ENCODE results near the gene IRX5.

IRX5 gene

DNA sequence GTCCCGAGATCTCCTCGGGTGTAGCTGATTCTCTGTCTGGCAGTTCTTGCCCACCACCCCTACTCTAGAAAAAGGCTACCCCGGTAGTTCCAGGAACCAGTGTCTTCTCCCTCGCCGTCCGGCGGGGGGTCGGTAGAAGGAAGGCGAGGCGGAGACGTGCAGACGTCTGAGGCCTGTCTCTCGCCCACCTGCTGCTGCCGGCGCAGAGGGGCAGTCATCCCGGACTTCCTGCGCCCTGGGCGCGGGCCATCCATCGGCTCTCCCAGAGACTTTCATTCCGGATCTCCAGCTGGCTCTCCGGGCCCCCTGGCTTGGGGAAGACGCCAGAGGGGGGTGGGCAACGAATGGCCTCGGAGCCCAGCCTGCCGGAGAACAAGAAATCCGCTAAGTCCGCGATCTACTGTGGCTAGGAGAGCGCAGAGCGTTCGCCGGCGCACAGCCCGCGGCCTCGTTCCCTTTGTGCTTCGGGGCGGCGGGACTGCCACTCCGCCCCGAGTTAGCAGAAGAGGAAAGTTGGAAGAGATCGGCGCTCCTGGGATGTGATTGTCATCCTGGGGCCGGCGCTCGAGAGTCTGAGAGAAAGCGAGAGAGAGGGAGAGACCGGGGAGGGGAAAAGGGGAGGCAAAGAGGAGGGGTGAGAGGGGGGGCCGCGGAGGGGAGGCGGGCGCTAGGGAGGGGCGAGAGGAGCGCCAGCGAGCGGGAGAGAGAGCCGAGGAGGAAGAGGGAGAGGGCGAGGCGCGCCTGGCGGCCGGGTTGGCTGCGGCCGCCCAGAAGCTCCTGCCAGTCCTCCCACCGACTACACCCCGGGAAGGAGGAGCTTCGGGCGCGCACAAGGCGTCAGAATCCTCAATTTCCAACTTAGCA lies at the start of gene IRX5:
Gene IRX5, plus strand, starts transcription at position 861 of the 864 bp plus-strand sequence. CDS start 334 bp downstream, outside the sequence.
- Mint-ChIP-seq H3K36me3 (ENCODE audit: low read depth) (peaks cover 7% of the 10 kb centered on the region), H3K27me3 (peaks cover 77% of the 10 kb centered on the region), H3K4me1 (ENCODE audit: low read depth) (peaks cover 48% of the 10 kb centered on the region), H3K4me3 (peak within 1 kb of the TSS; percentile 79), H3K9me3 (no peaks in the 10 kb centered on the region), H3K27ac (peak within 1 kb of the TSS; percentile 83)
- intact Hi-C loops (cut with micrococcal nuclease), result loop anchor here (10.0 kb wide), 1 partner anchor 645 kb away; the partner anchor contains the start of gene IRX3

DNA sequence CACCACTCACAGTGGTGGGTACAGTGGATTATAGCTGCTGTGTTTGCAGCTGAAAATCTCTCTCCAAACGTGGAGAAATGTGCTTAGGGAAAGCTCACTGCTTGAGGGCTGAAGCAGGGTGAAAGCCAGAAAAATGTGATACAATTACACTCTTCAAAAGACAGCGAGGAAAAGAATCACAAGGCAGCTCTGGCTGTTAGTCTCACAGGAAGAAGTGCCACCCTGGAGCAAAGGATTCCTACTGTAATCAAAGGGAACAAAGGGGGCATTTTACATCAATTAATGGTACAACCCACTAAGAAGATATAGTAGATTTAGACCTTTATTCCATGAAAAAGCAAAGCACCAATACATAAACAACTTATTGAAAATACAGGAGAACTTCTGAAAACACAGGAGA lies 48.1 kb upstream of the IRX5 start:
- Mint-ChIP-seq H3K27me3 (no peaks in the 10 kb centered on the region), H3K4me3 (no peak overlapping the region), H3K9me3 (no peaks in the 10 kb centered on the region), H3K27ac (no peak overlapping the region), H3K36me3 (ENCODE audit: low read depth) (no peaks in the 10 kb centered on the region), H3K4me1 (ENCODE audit: low read depth) (no peaks in the 10 kb centered on the region)
- intact Hi-C loops (cut with micrococcal nuclease), result no loop called here

- Mint-ChIP-seq H3K4me1 (ENCODE audit: low read depth) (no peaks in the 10 kb centered on the region), H3K27me3 (no peaks in the 10 kb centered on the region), H3K4me3 (no peak overlapping the region), H3K27ac (no peak overlapping the region), H3K36me3 (ENCODE audit: low read depth) (no peaks in the 10 kb centered on the region), H3K9me3 (no peaks in the 10 kb centered on the region)
- intact Hi-C loops (cut with micrococcal nuclease), result no loop called here
Measured at GRCh38 chr16:54883358-54883757, 47.3 kb upstream of the IRX5 start.

DNA sequence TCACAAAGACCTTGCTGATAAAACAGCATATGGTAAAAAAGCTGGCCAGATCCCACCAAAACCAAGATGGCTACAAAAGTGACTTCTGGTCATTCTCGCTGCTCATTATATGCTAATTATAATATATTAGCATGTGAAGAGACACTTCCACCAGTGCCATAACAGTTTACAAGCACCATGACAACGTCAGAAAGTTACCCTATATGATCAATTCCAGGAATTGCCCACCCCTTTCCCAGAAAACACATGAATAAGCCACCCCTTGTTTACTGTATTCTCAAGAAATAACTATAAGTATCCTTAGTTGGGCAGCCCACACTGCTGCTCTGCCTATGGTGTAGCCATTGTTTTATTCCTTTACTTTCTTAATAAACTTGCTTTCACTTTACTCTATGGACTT lies 44.6 kb upstream of the IRX5 start:
- H3K9me3 Mint-ChIP-seq, result no peaks in the 10 kb centered on the region
- no peaks in the 10 kb centered on the region for H3K4me1 Mint-ChIP-seq (ENCODE audit: low read depth)
- intact Hi-C loops (cut with micrococcal nuclease), result no loop called here
- no peaks in the 10 kb centered on the region for H3K27me3 Mint-ChIP-seq
- no peaks in the 10 kb centered on the region for H3K36me3 Mint-ChIP-seq (ENCODE audit: low read depth)
- no peak overlapping the region for H3K4me3 Mint-ChIP-seq
- no peak overlapping the region for H3K27ac Mint-ChIP-seq

DNA sequence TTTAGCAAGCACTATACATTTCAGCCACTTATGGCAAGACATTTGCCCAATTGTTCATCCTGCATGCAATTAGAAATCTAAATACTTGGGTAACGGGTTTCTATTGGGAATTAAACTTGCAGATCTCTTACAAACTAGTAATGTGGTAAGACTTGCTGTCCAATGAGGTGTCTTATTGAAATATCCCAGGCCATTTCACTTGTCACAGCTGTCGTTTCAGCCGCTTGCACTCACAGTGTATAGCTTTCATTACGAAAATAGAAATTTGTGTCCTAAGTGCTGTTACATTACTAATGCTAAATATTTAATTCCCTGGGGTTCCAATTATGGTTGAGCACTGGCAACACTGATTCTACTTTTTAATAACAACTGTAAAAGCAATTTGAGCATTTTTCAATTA lies 40.3 kb upstream of the IRX5 start:
- Mint-ChIP-seq H3K27me3 (no peaks in the 10 kb centered on the region), H3K36me3 (ENCODE audit: low read depth) (no peaks in the 10 kb centered on the region), H3K27ac (no peak overlapping the region), H3K4me1 (ENCODE audit: low read depth) (no peaks in the 10 kb centered on the region), H3K9me3 (no peaks in the 10 kb centered on the region), H3K4me3 (no peak overlapping the region)
- intact Hi-C loops (cut with micrococcal nuclease), result no loop called here

- Mint-ChIP-seq H3K27ac (no peak overlapping the region), H3K9me3 (no peaks in the 10 kb centered on the region), H3K4me1 (ENCODE audit: low read depth) (no peaks in the 10 kb centered on the region), H3K27me3 (no peaks in the 10 kb centered on the region), H3K4me3 (no peak overlapping the region), H3K36me3 (ENCODE audit: low read depth) (no peaks in the 10 kb centered on the region)
- intact Hi-C loops (cut with micrococcal nuclease), result no loop called here
Measured at GRCh38 chr16:54891346-54891745, 39.3 kb upstream of the IRX5 start.

GRCh38 chr16:54892981-54893380 lies 37.7 kb upstream of the IRX5 start:
- Mint-ChIP-seq H3K27me3 (no peaks in the 10 kb centered on the region), H3K4me1 (ENCODE audit: low read depth) (no peaks in the 10 kb centered on the region), H3K4me3 (no peak overlapping the region), H3K27ac (no peak overlapping the region), H3K36me3 (ENCODE audit: low read depth) (no peaks in the 10 kb centered on the region), H3K9me3 (no peaks in the 10 kb centered on the region)
- intact Hi-C loops (cut with micrococcal nuclease), result no loop called here

DNA sequence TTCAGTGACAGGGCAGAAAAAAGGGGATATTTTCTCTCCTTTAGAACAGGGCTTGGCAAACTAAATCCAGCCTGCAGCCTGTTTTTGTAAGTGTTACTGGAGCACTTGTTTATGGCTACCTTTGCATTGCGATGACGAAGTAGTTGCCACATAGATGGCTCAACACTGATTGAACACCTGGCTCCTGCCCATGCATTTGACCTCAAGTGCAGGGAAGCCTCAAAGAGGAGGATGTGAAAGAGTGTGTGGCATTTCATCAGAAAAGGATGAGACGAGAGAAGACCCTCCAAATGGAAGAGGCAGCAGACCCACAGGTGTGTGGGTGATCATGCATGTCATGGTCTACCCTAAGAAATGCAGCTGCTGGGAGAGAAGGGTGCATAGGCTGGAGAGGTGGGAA lies 32.7 kb upstream of the IRX5 start:
- Mint-ChIP-seq H3K4me3 (no peak overlapping the region), H3K4me1 (ENCODE audit: low read depth) (no peaks in the 10 kb centered on the region), H3K9me3 (peaks cover 7% of the 10 kb centered on the region), H3K36me3 (ENCODE audit: low read depth) (no peaks in the 10 kb centered on the region), H3K27me3 (peaks cover 2% of the 10 kb centered on the region), H3K27ac (no peak overlapping the region)
- intact Hi-C loops (cut with micrococcal nuclease), result no loop called here

GRCh38 chr16:54901606-54902005 lies 29.1 kb upstream of the IRX5 start:
- H3K27me3 Mint-ChIP-seq, result peaks cover 11% of the 10 kb centered on the region
- H3K9me3 Mint-ChIP-seq, result peaks cover 10% of the 10 kb centered on the region

GRCh38 chr16:54903047-54903446 lies 27.6 kb upstream of the IRX5 start:
- Mint-ChIP-seq H3K27me3 (peaks cover 11% of the 10 kb centered on the region), H3K4me3 (no peak overlapping the region), H3K4me1 (ENCODE audit: low read depth) (no peaks in the 10 kb centered on the region), H3K36me3 (ENCODE audit: low read depth) (no peaks in the 10 kb centered on the region), H3K9me3 (peaks cover 10% of the 10 kb centered on the region), H3K27ac (no peak overlapping the region)
- intact Hi-C loops (cut with micrococcal nuclease), result no loop called here

More at GRCh38 chr16:54901606-54902005, 29.1 kb upstream of the IRX5 start:
- Mint-ChIP-seq H3K36me3 (ENCODE audit: low read depth) (no peaks in the 10 kb centered on the region), H3K4me1 (ENCODE audit: low read depth) (no peaks in the 10 kb centered on the region), H3K27ac (no peak overlapping the region), H3K4me3 (no peak overlapping the region)
- intact Hi-C loops (cut with micrococcal nuclease), result no loop called here

DNA sequence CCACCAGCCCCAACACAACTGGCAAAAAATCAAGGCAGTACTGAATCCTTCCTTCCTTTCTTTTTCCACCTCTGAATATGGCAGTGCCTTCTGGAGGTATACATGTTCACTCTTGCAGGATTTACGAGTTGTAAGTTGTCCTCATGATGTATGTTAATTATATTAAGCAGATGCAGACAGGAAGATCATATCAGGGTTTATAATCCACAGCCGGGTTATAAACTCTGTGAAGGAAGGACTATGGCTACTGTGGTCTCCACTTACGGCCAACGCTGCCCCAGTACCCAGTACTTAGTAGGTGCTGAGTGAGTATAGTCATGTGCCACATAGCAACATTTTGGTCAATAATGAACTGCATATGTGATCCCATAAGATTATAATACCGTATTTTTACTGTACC lies 19.6 kb upstream of the IRX5 start:
- H3K4me1 Mint-ChIP-seq (ENCODE audit: low read depth), result no peaks in the 10 kb centered on the region
- H3K4me3 Mint-ChIP-seq, result no peak overlapping the region
- no peaks in the 10 kb centered on the region for H3K9me3 Mint-ChIP-seq
- peaks cover 13% of the 10 kb centered on the region for H3K27me3 Mint-ChIP-seq
- H3K36me3 Mint-ChIP-seq (ENCODE audit: low read depth), result no peaks in the 10 kb centered on the region
- H3K27ac Mint-ChIP-seq, result no peak overlapping the region
- intact Hi-C loops (cut with micrococcal nuclease), result no loop called here

DNA sequence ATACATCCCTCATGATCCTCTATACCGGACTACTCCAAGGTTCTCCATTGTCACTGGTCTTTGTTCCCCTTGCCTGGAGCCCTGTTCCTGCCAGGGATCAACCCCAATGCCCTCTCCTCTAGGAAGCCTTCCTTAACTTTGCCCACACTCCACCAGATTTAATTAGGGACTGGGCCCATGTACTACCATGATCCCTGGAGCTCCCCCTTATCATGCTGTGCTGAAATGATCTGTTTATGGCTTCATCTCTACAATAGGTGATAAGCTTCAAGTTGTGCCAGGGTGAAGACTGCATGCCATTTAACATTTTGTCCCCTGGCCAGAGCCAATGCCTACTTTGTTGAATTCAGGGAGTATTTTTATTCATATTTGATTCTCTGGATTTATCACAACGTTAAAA lies 17.9 kb upstream of the IRX5 start:
- Mint-ChIP-seq H3K4me3 (no peak overlapping the region), H3K27me3 (peaks cover 13% of the 10 kb centered on the region), H3K9me3 (no peaks in the 10 kb centered on the region), H3K36me3 (ENCODE audit: low read depth) (no peaks in the 10 kb centered on the region), H3K4me1 (ENCODE audit: low read depth) (no peaks in the 10 kb centered on the region), H3K27ac (no peak overlapping the region)
- intact Hi-C loops (cut with micrococcal nuclease), result no loop called here

GRCh38 chr16:54921206-54921824 lies 9.3 kb upstream of the IRX5 start:
- Mint-ChIP-seq H3K27ac (no peak overlapping the region), H3K27me3 (peaks cover 21% of the 10 kb centered on the region), H3K9me3 (no peaks in the 10 kb centered on the region), H3K4me3 (no peak overlapping the region), H3K4me1 (ENCODE audit: low read depth) (no peaks in the 10 kb centered on the region), H3K36me3 (ENCODE audit: low read depth) (no peaks in the 10 kb centered on the region)
- intact Hi-C loops (cut with micrococcal nuclease), result no loop called here

DNA sequence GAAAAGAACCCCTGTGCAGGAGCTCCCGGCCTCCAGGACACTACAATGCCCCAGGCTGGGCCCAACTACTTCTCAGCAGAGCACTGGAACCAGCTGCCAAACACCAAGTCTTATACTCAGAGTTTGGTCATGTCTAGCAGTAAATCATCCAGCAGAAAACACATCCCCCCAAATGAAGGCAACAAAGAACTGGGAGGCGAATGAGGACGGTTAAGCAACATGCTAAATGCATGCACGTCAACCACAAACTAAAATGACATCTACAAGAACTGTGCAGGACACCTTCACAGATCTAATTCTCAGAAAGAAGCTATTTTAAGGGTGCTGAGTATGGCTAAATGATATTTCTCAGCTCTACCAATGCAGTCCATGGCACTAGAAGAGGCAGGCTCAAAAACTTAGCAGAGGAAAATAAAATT lies 7.6 kb upstream of the IRX5 start:
- no peak overlapping the region for H3K4me3 Mint-ChIP-seq
- intact Hi-C loops (cut with micrococcal nuclease), result no loop called here
- peaks cover 39% of the 10 kb centered on the region for H3K27me3 Mint-ChIP-seq
- peaks cover 9% of the 10 kb centered on the region for H3K4me1 Mint-ChIP-seq (ENCODE audit: low read depth)
- H3K9me3 Mint-ChIP-seq, result no peaks in the 10 kb centered on the region
- H3K36me3 Mint-ChIP-seq (ENCODE audit: low read depth), result no peaks in the 10 kb centered on the region
- no peak overlapping the region for H3K27ac Mint-ChIP-seq

Data from dendritic cell treated with granulocyte-macrophage colony-stimulating factor and Interleukin-4, amounts not matched to agents 40 ng/mL and 50 ng/mL, for 4 days (primary cell).